Astrocyte (in vitro differentiated cells and primary cell): ENCODE data around the gene MYL10. TPM values are rescaled to one million over a fixed set of nuclear protein-coding genes. Genes with fewer than 3 reads are reported as not detected.

Source experiments
- DNase-seq: peaks from one replicate; pipeline ENCODE4 v3.0.0-alpha.2; 2010; ENCODE audit warnings: low read depth
- FAIRE-seq: peaks from 2 replicates; lab custom pipeline; 2011; peaks lifted over from hg19 to GRCh38; lab: Jason Lieb, UNC
- H2AFZ ChIP-seq: 2 replicates; pipeline ENCODE4 v1.6.0; 2012; ENCODE audit warnings: low read depth, low read length, inconsistent platforms
- H3K27ac ChIP-seq: 2 replicates; pipeline ENCODE4 v1.5.1; 2011; ENCODE audit warnings: low read depth, low read length, inconsistent platforms
- H3K27me3 ChIP-seq: 2 replicates; pipeline ENCODE4 v1.6.0; 2011; ENCODE audit warnings: low read length, inconsistent platforms; ENCODE audit not compliant: insufficient read depth
- H3K36me3 ChIP-seq: 2 replicates; pipeline ENCODE4 v1.5.1; 2011; ENCODE audit warnings: low read length, inconsistent platforms; ENCODE audit not compliant: insufficient read depth
- H3K4me1 ChIP-seq: 2 replicates; pipeline ENCODE4 v1.5.1; 2011; ENCODE audit warnings: low read length, inconsistent platforms; ENCODE audit not compliant: insufficient read depth
- H3K4me2 ChIP-seq: 2 replicates; pipeline ENCODE4 v1.6.0; 2012; ENCODE audit warnings: low read length, inconsistent platforms
- H3K4me3 ChIP-seq: 2 replicates; pipeline ENCODE4 v1.5.1; 2011; ENCODE audit warnings: low read depth, mild to moderate bottlenecking, low read length, inconsistent platforms; ENCODE audit not compliant: insufficient read depth
- H3K79me2 ChIP-seq: 2 replicates; pipeline ENCODE4 v1.6.0; 2012; ENCODE audit warnings: mild to moderate bottlenecking, low read length, inconsistent platforms; ENCODE audit not compliant: insufficient read depth
- H3K9ac ChIP-seq: 2 replicates; pipeline ENCODE4 v1.6.0; 2012; ENCODE audit warnings: mild to moderate bottlenecking, low read length, inconsistent platforms
- H3K9me3 ChIP-seq: 2 replicates; pipeline ENCODE4 v1.5.1; 2012; ENCODE audit warnings: low read depth, mild to moderate bottlenecking, low read length, inconsistent platforms; ENCODE audit not compliant: insufficient read depth
- H4K20me1 ChIP-seq: 2 replicates; pipeline ENCODE4 v1.6.0; 2012; ENCODE audit warnings: low read length, inconsistent platforms; ENCODE audit not compliant: insufficient read depth
- H3K27ac Mint-ChIP-seq: one replicate; pipeline ENCODE4 v1.8.0; 2021; ENCODE audit warnings: mild to moderate bottlenecking, mixed read lengths; ENCODE audit not compliant: unreplicated experiment
- H3K27me3 Mint-ChIP-seq: one replicate; pipeline ENCODE4 v1.8.0; 2021; ENCODE audit warnings: low read depth, mixed read lengths; ENCODE audit not compliant: unreplicated experiment
- H3K36me3 Mint-ChIP-seq: one replicate; pipeline ENCODE4 v1.8.0; 2021; ENCODE audit warnings: low read depth, mixed read lengths; ENCODE audit not compliant: unreplicated experiment
- H3K4me1 Mint-ChIP-seq: one replicate; pipeline ENCODE4 v1.8.0; 2021; ENCODE audit warnings: low read depth, mixed read lengths; ENCODE audit not compliant: unreplicated experiment
- H3K4me3 Mint-ChIP-seq: one replicate; pipeline ENCODE4 v1.8.0; 2021; ENCODE audit warnings: mild to moderate bottlenecking, moderate library complexity, mixed read lengths; ENCODE audit not compliant: unreplicated experiment
- H3K9me3 Mint-ChIP-seq: one replicate; pipeline ENCODE4 v1.8.0; 2021; ENCODE audit warnings: mild to moderate bottlenecking, mixed read lengths; ENCODE audit not compliant: unreplicated experiment
- CTCF ChIP-seq: IDR thresholded peaks from 2 replicates; pipeline ENCODE4 v1.5.1; 2011; ENCODE audit warnings: low read depth, mild to moderate bottlenecking, inconsistent platforms, low read length, moderate library complexity; ENCODE audit not compliant: insufficient read depth
- EZH2 ChIP-seq: IDR thresholded peaks from 2 replicates; pipeline ENCODE4 v1.6.1; 2012; ENCODE audit warnings: mild to moderate bottlenecking, low read length, inconsistent platforms; ENCODE audit not compliant: insufficient read depth
- total RNA-seq: library from RNA; stranded (reverse); gene quantifications from 2 replicates; pipeline ENCODE4 v1.2.1, GENCODE V29; 2021

MYL10 gene
- total RNA-seq, 1 donor from 2014 or later, result 0.73 TPM

- no peak for TF ChIP-seq EZH2
- no peak for TF ChIP-seq CTCF
- peaks cover 4% of the 10 kb centered on the region for H3K9me3 ChIP-seq
These were observed 35.3 kb upstream of the MYL10 start for GRCh38 chr7:101664436-101664835.

GRCh38 chr7:101663747-101664146 is 34.7 kb upstream of the MYL10 start:
- FAIRE-seq, result no peak
- Histone ChIP-seq H3K27ac (no peak overlapping the region), H3K9me3 (peaks cover 3% of the 10 kb centered on the region), H3K4me3 (no peak overlapping the region), H3K79me2 (no peaks in the 10 kb centered on the region), H3K9ac (no peak overlapping the region), H3K4me2 (no peak overlapping the region), H4K20me1 (no peaks in the 10 kb centered on the region), H2AFZ (no peak overlapping the region), H3K36me3 (no peaks in the 10 kb centered on the region), H3K4me1 (no peaks in the 10 kb centered on the region), H3K27me3 (peaks cover 9% of the 10 kb centered on the region)
- H3K27ac Mint-ChIP-seq, result no peak overlapping the region
- H3K27me3 Mint-ChIP-seq, result peaks cover 33% of the 10 kb centered on the region
- no peak for TF ChIP-seq CTCF
- TF ChIP-seq EZH2, result no peak
- no peak overlapping the region for H3K4me3 Mint-ChIP-seq
- no peaks in the 10 kb centered on the region for H3K4me1 Mint-ChIP-seq
- peaks cover 9% of the 10 kb centered on the region for H3K9me3 Mint-ChIP-seq
- DNase-seq, result no peak
- H3K36me3 Mint-ChIP-seq, result no peaks in the 10 kb centered on the region

More at GRCh38 chr7:101664436-101664835, 35.3 kb upstream of the MYL10 start:
- H3K4me2 ChIP-seq, result no peak overlapping the region
- H4K20me1 ChIP-seq, result no peaks in the 10 kb centered on the region
- FAIRE-seq (no peak), DNase-seq (no peak)
- Mint-ChIP-seq H3K27me3 (peaks cover 33% of the 10 kb centered on the region), H3K9me3 (peaks cover 9% of the 10 kb centered on the region), H3K36me3 (no peaks in the 10 kb centered on the region), H3K4me3 (no peak overlapping the region), H3K27ac (no peak overlapping the region), H3K4me1 (no peaks in the 10 kb centered on the region)
- H3K27ac ChIP-seq, result no peak overlapping the region
- no peak overlapping the region for H3K9ac ChIP-seq
- no peaks in the 10 kb centered on the region for H3K4me1 ChIP-seq
- H3K79me2 ChIP-seq, result no peaks in the 10 kb centered on the region
- H3K27me3 ChIP-seq, result peaks cover 9% of the 10 kb centered on the region
- H2AFZ ChIP-seq, result no peak overlapping the region
- no peak overlapping the region for H3K4me3 ChIP-seq
- H3K36me3 ChIP-seq, result no peaks in the 10 kb centered on the region

- Mint-ChIP-seq H3K27ac (no peak overlapping the region), H3K36me3 (no peaks in the 10 kb centered on the region), H3K9me3 (peaks cover 6% of the 10 kb centered on the region), H3K27me3 (peaks cover 24% of the 10 kb centered on the region), H3K4me1 (no peaks in the 10 kb centered on the region), H3K4me3 (no peak overlapping the region)
- no peak overlapping the region for H3K4me2 ChIP-seq
- no peak for FAIRE-seq
- H3K4me1 ChIP-seq, result no peaks in the 10 kb centered on the region
- no peaks in the 10 kb centered on the region for H3K36me3 ChIP-seq
- H3K27me3 ChIP-seq, result peaks cover 9% of the 10 kb centered on the region
- H3K27ac ChIP-seq, result no peak overlapping the region
- no peaks in the 10 kb centered on the region for H3K9me3 ChIP-seq
- H3K79me2 ChIP-seq, result no peaks in the 10 kb centered on the region
- DNase-seq, result no peak
- no peak overlapping the region for H3K4me3 ChIP-seq
- no peak overlapping the region for H3K9ac ChIP-seq
- no peak for TF ChIP-seq EZH2
- no peak for TF ChIP-seq CTCF
- no peak overlapping the region for H2AFZ ChIP-seq
- H4K20me1 ChIP-seq, result no peaks in the 10 kb centered on the region
These were observed 33.4 kb upstream of the MYL10 start for GRCh38 chr7:101662447-101662998.
